H9 (cell line): ENCODE measurements around the gene TEAD1. TPM values are rescaled to one million over a fixed set of nuclear protein-coding genes. Genes with fewer than 3 reads are reported as not detected.

Experiments used
- DNase-seq: peaks from one replicate; pipeline ENCODE4 v3.0.0-alpha.2; 2017
- H2AFZ ChIP-seq: one replicate; pipeline ENCODE4 v1.6.1; 2013; ENCODE audit warnings: mild to moderate bottlenecking, low read length, control low read depth, moderate library complexity
- H2AK5ac ChIP-seq: 2 replicates; pipeline ENCODE4 v1.6.1; 2013; ENCODE audit warnings: low read length, control low read depth, mixed read lengths; ENCODE audit not compliant: insufficient read length
- H2BK120ac ChIP-seq: one replicate; pipeline ENCODE4 v1.6.1; 2013; ENCODE audit warnings: low read depth, mild to moderate bottlenecking, low read length, control low read depth, inconsistent platforms; ENCODE audit not compliant: poor library complexity, severe bottlenecking
- H2BK12ac ChIP-seq: 2 replicates; pipeline ENCODE4 v1.6.1; 2013; ENCODE audit warnings: low read length, control low read depth, mixed read lengths, low read depth; ENCODE audit not compliant: insufficient read length
- H2BK15ac ChIP-seq: 2 replicates; pipeline ENCODE4 v1.6.1; 2013; ENCODE audit warnings: low read depth, low read length, control low read depth
- H2BK20ac ChIP-seq: one replicate; pipeline ENCODE4 v1.6.1; 2013; ENCODE audit warnings: low read depth, mild to moderate bottlenecking, low read length, control low read depth, inconsistent platforms; ENCODE audit not compliant: poor library complexity, severe bottlenecking
- H2BK5ac ChIP-seq: 2 replicates; pipeline ENCODE4 v1.6.1; 2013; ENCODE audit warnings: low read length, control low read depth, mixed read lengths; ENCODE audit not compliant: insufficient read length
- H3K14ac ChIP-seq: 2 replicates; pipeline ENCODE4 v1.6.1; 2013; ENCODE audit warnings: low read length, control low read depth; ENCODE audit not compliant: insufficient read depth
- H3K18ac ChIP-seq: 2 replicates; pipeline ENCODE4 v1.6.1; 2013; ENCODE audit warnings: low read depth, mild to moderate bottlenecking, mixed read lengths, low read length, control low read depth; ENCODE audit not compliant: insufficient read length
- H3K23ac ChIP-seq: 2 replicates; pipeline ENCODE4 v1.6.1; 2013; ENCODE audit warnings: low read length, control low read depth, mixed read lengths, low read depth; ENCODE audit not compliant: insufficient read length
- H3K23me2 ChIP-seq: 2 replicates; pipeline ENCODE4 v1.6.1; 2013; ENCODE audit warnings: low read depth, mild to moderate bottlenecking, mixed read lengths, low read length, control low read depth; ENCODE audit not compliant: insufficient read length, poor library complexity, severe bottlenecking
- H3K27ac ChIP-seq: 2 replicates; pipeline ENCODE4 v1.5.1; 2013; ENCODE audit warnings: low read length, control low read depth, mixed read lengths, low read depth; ENCODE audit not compliant: insufficient read length
- H3K27me3 ChIP-seq: 2 replicates; pipeline ENCODE4 v1.6.1; 2013; ENCODE audit warnings: low read length, control low read depth, inconsistent platforms; ENCODE audit not compliant: insufficient read depth
- H3K4ac ChIP-seq: 2 replicates; pipeline ENCODE4 v1.6.1; 2013; ENCODE audit warnings: low read depth, mild to moderate bottlenecking, control low read depth, inconsistent platforms, low read length, moderate library complexity
- H3K4me1 ChIP-seq: 2 replicates; pipeline ENCODE4 v1.6.1; 2013; ENCODE audit warnings: low read length, control low read depth, inconsistent platforms; ENCODE audit not compliant: insufficient read depth
- H3K4me2 ChIP-seq: 2 replicates; pipeline ENCODE4 v1.6.1; 2013; ENCODE audit warnings: low read length, control low read depth, mixed read lengths; ENCODE audit not compliant: insufficient read length, insufficient read depth
- H3K56ac ChIP-seq: 2 replicates; pipeline ENCODE4 v1.6.1; 2013; ENCODE audit warnings: low read depth, mild to moderate bottlenecking, mixed read lengths, low read length, control low read depth; ENCODE audit not compliant: insufficient read length
- H3K79me1 ChIP-seq: 2 replicates; pipeline ENCODE4 v1.6.1; 2013; ENCODE audit warnings: low read depth, mild to moderate bottlenecking, moderate library complexity, low read length, control low read depth, inconsistent platforms; ENCODE audit not compliant: insufficient read depth, poor library complexity, severe bottlenecking
- H3K79me2 ChIP-seq: 2 replicates; pipeline ENCODE4 v1.6.1; 2013; ENCODE audit warnings: low read length, control low read depth, inconsistent platforms; ENCODE audit not compliant: insufficient read depth
- H3K9ac ChIP-seq: 2 replicates; pipeline ENCODE4 v1.6.1; 2013; ENCODE audit warnings: low read length, control low read depth, mixed read lengths; ENCODE audit not compliant: insufficient read length; ENCODE audit errors: extremely low read depth
- H3K9me3 ChIP-seq: one replicate; pipeline ENCODE4 v1.6.1; 2013; ENCODE audit warnings: low read depth, low read length, inconsistent platforms; ENCODE audit not compliant: control insufficient read depth
- H3T11ph ChIP-seq: one replicate; pipeline ENCODE4 v1.6.1; 2013; ENCODE audit warnings: mild to moderate bottlenecking, low read length, control low read depth, inconsistent platforms
- H4K20me1 ChIP-seq: one replicate; pipeline ENCODE4 v1.6.1; 2013; ENCODE audit not compliant: control insufficient read depth, insufficient read length, insufficient read depth
- H4K5ac ChIP-seq: 2 replicates; pipeline ENCODE4 v1.6.1; 2013; ENCODE audit warnings: low read depth, mild to moderate bottlenecking, mixed read lengths, low read length, control low read depth; ENCODE audit not compliant: insufficient read length
- H4K8ac ChIP-seq: replicated peaks from 2 replicates; pipeline ENCODE4 v1.6.1; 2013; ENCODE audit warnings: low read length, control low read depth, mixed read lengths, low read depth; ENCODE audit not compliant: insufficient read length
- H4K91ac ChIP-seq: 2 replicates; pipeline ENCODE4 v1.6.1; 2013; ENCODE audit warnings: low read depth, mild to moderate bottlenecking, moderate library complexity, mixed read lengths, low read length, control low read depth; ENCODE audit not compliant: insufficient read length
- H3K27ac Mint-ChIP-seq, 3 experiments: 2 replicates in 2 of 3; 3 replicates in 1 of 3; pipeline ENCODE4 v1.8.0; 2020 to 2021; ENCODE audit warnings: mixed read lengths in 3 of 3, mild to moderate bottlenecking in 1 of 3, moderate library complexity in 1 of 3
- H3K27me3 Mint-ChIP-seq: 2 replicates; pipeline ENCODE4 v1.8.0; 2021; ENCODE audit warnings: low read depth, mild to moderate bottlenecking, moderate library complexity, mixed read lengths
- H3K36me3 Mint-ChIP-seq, 3 experiments: 2 replicates in 2 of 3; 3 replicates in 1 of 3; pipeline ENCODE4 v1.8.0; 2020 to 2021; ENCODE audit warnings: low read depth in 3 of 3, mixed read lengths in 3 of 3; ENCODE audit not compliant: insufficient read depth in 1 of 3
- H3K4me1 Mint-ChIP-seq, 2 experiments: 2 replicates each; pipeline ENCODE4 v1.8.0; 2020; ENCODE audit warnings: mixed read lengths in 2 of 2
- H3K4me3 Mint-ChIP-seq, 2 experiments: 2 replicates in 1 of 2; 3 replicates in 1 of 2; pipeline ENCODE4 v1.8.0; 2020 to 2021; ENCODE audit warnings: mild to moderate bottlenecking in 2 of 2, mixed read lengths in 2 of 2, moderate library complexity in 1 of 2
- H3K9me3 Mint-ChIP-seq, 2 experiments: 2 replicates in 1 of 2; 3 replicates in 1 of 2; pipeline ENCODE4 v1.8.0; 2020; ENCODE audit warnings: mild to moderate bottlenecking in 2 of 2, mixed read lengths in 2 of 2, moderate library complexity in 1 of 2
- WGBS: extraction: QIAGEN DNeasy Blood & Tissue Kit; methylation state at CpG from one replicate; pipeline ENCODE4 v1.1.7; 2013; ENCODE audit warnings: missing lambda C conversion rate, low lambda C conversion rate, mixed read lengths; ENCODE audit not compliant: insufficient read length; ENCODE audit errors: extremely low coverage; 5-methylcytosine and 5-hydroxymethylcytosine counted together
- total RNA-seq: library from RNA; stranded (reverse); gene quantifications from 2 replicates; pipeline ENCODE4 v1.2.1, GENCODE V29; 2021
- TF ChIP-seq, protein P1 (sequence below): fragments of 200-600 bp; sonication (generic); conservative IDR thresholded peaks from 3 replicates; pipeline ENCODE4 v1.8.0; 2021; ENCODE audit warnings: antibody characterized with exemption, mild to moderate bottlenecking

TEAD1 gene
- total RNA-seq, 1 experiment from 2014 or later = 75.1 TPM

DNA sequence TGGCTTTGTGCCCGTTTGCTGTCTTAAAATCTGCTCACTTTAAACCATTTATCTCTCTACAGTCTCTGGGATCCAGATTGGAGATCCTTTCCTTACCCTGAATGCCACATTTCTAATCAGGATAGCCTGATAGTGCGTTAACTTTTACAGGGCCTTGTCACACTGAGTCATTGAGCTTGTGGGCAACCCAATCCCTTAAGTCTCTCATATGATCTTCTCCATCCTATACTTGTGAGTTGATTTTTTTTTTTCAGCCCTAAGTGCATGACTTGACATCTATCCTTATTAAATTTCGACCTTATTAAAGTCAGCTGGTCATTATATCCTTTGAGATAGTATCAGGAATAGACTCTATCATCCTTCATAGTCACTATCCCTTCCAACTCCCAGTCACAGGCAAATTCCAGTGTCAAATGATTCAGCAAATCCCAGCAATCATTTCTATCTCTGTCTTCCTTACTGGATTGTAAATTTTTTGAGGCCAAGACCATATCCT is 57.7 kb downstream of the TEAD1 start:
- Histone ChIP-seq H2AK5ac (no peak overlapping the region), H2BK12ac (no peak overlapping the region), H3K23me2 (no peaks in the 10 kb centered on the region), H3K9me3 (no peaks in the 10 kb centered on the region), H2AFZ (no peak overlapping the region), H3K79me1 (no peaks in the 10 kb centered on the region), H3K27ac (no peak overlapping the region), H2BK120ac (no peak overlapping the region), H3K23ac (no peak overlapping the region), H3K4me2 (no peak overlapping the region), H2BK20ac (no peak overlapping the region), H3K4me1 (0 out of 2 replicates have a peak, but pooled peaks cover 2% of the 10 kb centered on the region), H2BK15ac (no peak overlapping the region), H4K5ac (no peak overlapping the region), H4K20me1 (no peaks in the 10 kb centered on the region), H3K14ac (no peak overlapping the region), H3K4ac (no peak overlapping the region), H3K27me3 (no peaks in the 10 kb centered on the region), H3K79me2 (peaks cover 9% of the 10 kb centered on the region; the same call in 1 of the 2 replicates), H4K91ac (no peak overlapping the region), H3K9ac (no peak overlapping the region), H2BK5ac (no peak overlapping the region), H3T11ph (no peak overlapping the region), H3K56ac (no peak overlapping the region), H4K8ac (no peak overlapping the region), H3K18ac (no peak overlapping the region)
- no CpG with 5 or more reads among the region's 3 CpGs for WGBS
- H3K4me3 Mint-ChIP-seq = no peak overlapping the region
- H3K27ac Mint-ChIP-seq = no peak overlapping the region; a peak in 1 of 7 replicates
- peaks cover 38 to 46% of the 10 kb centered on the region in 2 experiments for H3K4me1 Mint-ChIP-seq
- no peak for DNase-seq
- H3K36me3 Mint-ChIP-seq = no peaks in the 10 kb centered on the region
- no peaks in the 10 kb centered on the region for H3K27me3 Mint-ChIP-seq
- H3K9me3 Mint-ChIP-seq = no peaks in the 10 kb centered on the region
- TF ChIP-seq, protein P1, sequence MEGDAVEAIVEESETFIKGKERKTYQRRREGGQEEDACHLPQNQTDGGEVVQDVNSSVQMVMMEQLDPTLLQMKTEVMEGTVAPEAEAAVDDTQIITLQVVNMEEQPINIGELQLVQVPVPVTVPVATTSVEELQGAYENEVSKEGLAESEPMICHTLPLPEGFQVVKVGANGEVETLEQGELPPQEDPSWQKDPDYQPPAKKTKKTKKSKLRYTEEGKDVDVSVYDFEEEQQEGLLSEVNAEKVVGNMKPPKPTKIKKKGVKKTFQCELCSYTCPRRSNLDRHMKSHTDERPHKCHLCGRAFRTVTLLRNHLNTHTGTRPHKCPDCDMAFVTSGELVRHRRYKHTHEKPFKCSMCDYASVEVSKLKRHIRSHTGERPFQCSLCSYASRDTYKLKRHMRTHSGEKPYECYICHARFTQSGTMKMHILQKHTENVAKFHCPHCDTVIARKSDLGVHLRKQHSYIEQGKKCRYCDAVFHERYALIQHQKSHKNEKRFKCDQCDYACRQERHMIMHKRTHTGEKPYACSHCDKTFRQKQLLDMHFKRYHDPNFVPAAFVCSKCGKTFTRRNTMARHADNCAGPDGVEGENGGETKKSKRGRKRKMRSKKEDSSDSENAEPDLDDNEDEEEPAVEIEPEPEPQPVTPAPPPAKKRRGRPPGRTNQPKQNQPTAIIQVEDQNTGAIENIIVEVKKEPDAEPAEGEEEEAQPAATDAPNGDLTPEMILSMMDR = no peak
